ENCODE measurements around the gene RALGPS1. TPM values are rescaled to one million over a fixed set of nuclear protein-coding genes. Genes with fewer than 3 reads are reported as not detected.

The RALGPS1 gene
- total and polyA plus RNA-seq, 2 donors (not counting 1 experiment from before 2014, with no cell fraction given), result 19.7 to 39.9 TPM

- no peaks in the 10 kb centered on the region for H4K20me1 ChIP-seq (ENCODE audit: control insufficient read depth, insufficient read depth, low read length, poor library complexity, severe bottlenecking)
- TF ChIP-seq EZH2 (IDR thresholded peaks at IDR 0.05; ENCODE audit: borderline replicate concordance, insufficient read depth, low read depth, low read length, poor library complexity, severe bottlenecking) (no peak), CTCF (IDR thresholded peaks at IDR 0.05) (no peak)
- no peak overlapping the region for H2AFZ ChIP-seq (ENCODE audit: insufficient read depth, low read depth, low read length, poor library complexity, severe bottlenecking)
- H3K9me3 ChIP-seq (ENCODE audit: control extremely low read depth in 1 of 3, control insufficient read depth in 2 of 3, insufficient read depth in 1 of 3, low read length in 2 of 3), result no peaks in the 10 kb centered on the region
- H3K79me2 ChIP-seq (ENCODE audit: control insufficient read depth, insufficient read depth, low read length), result no peaks in the 10 kb centered on the region
- H3K27ac ChIP-seq (ENCODE audit: low read length in 2 of 2), result no peak overlapping the region
- no peaks in the 10 kb centered on the region for H3K27me3 ChIP-seq (replicated peaks in 1 of 4; ENCODE audit: control extremely low read depth in 1 of 4, control insufficient read depth in 3 of 4, insufficient read depth in 4 of 4, low read length in 3 of 4)
- H3K4me1 Mint-ChIP-seq, result no peaks in the 10 kb centered on the region
- no peaks in the 10 kb centered on the region for H3K9me3 Mint-ChIP-seq (ENCODE audit: insufficient read depth)
- 94% methylated on average over 6 of the region's 11 CpGs for WGBS (ENCODE audit: insufficient coverage)
- ChIA-PET CTCF (interaction anchor here (1.5 kb wide), 1 partner anchor 13 kb away, joined by 4 read pairs; no protein-coding TSS in a partner anchor), POLR2A (no interaction called here)
- H3K4me1 ChIP-seq (ENCODE audit: control insufficient read depth in 2 of 2, insufficient read depth in 2 of 2, low read length in 2 of 2), result no peaks in the 10 kb centered on the region
- H3K4me2 ChIP-seq (replicated peaks; ENCODE audit: low read depth, low read length, poor library complexity, severe bottlenecking), result no peak overlapping the region
- no peak overlapping the region for H3K9ac ChIP-seq (ENCODE audit: low read length)
- ATAC-seq (ENCODE audit: low read depth) (no peak), DNase-seq (no peak)
- no peak overlapping the region for H3K4me3 ChIP-seq (ENCODE audit: control extremely low read depth in 1 of 5, extremely low read depth in 1 of 5, insufficient read depth in 1 of 5, low read depth in 2 of 5, low read length in 4 of 5)
- intact Hi-C loops (cut with micrococcal nuclease), result no loop called here
- H3K27me3 Mint-ChIP-seq, result no peaks in the 10 kb centered on the region
- H3K36me3 ChIP-seq (replicated peaks in 1 of 2; ENCODE audit: control extremely low read depth in 1 of 2, control insufficient read depth in 1 of 2, extremely low read depth in 1 of 2, insufficient read depth in 2 of 2, low read length in 1 of 2), result no peaks in the 10 kb centered on the region
- no peak overlapping the region for H3K4me3 Mint-ChIP-seq
- no peak overlapping the region for H3K27ac Mint-ChIP-seq
Measured at GRCh38 chr9:127107171-127107928, 192.8 kb downstream of the RALGPS1 start.

All from B cell (primary cell).